T-helper 22 cell (primary cell): ENCODE results near the gene KCNJ6.
"Not testable (repeated sequence)": the region's sequence is repeated elsewhere in the genome, so short reads cannot be mapped to it uniquely, and the experiment has no call there.

Experiments
- DNase-seq: peaks from one replicate; pipeline ENCODE4 v3.0.0-alpha.2; 2020; ENCODE audit warnings: low read depth

KCNJ6 gene, protein sequence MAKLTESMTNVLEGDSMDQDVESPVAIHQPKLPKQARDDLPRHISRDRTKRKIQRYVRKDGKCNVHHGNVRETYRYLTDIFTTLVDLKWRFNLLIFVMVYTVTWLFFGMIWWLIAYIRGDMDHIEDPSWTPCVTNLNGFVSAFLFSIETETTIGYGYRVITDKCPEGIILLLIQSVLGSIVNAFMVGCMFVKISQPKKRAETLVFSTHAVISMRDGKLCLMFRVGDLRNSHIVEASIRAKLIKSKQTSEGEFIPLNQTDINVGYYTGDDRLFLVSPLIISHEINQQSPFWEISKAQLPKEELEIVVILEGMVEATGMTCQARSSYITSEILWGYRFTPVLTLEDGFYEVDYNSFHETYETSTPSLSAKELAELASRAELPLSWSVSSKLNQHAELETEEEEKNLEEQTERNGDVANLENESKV

DNA sequence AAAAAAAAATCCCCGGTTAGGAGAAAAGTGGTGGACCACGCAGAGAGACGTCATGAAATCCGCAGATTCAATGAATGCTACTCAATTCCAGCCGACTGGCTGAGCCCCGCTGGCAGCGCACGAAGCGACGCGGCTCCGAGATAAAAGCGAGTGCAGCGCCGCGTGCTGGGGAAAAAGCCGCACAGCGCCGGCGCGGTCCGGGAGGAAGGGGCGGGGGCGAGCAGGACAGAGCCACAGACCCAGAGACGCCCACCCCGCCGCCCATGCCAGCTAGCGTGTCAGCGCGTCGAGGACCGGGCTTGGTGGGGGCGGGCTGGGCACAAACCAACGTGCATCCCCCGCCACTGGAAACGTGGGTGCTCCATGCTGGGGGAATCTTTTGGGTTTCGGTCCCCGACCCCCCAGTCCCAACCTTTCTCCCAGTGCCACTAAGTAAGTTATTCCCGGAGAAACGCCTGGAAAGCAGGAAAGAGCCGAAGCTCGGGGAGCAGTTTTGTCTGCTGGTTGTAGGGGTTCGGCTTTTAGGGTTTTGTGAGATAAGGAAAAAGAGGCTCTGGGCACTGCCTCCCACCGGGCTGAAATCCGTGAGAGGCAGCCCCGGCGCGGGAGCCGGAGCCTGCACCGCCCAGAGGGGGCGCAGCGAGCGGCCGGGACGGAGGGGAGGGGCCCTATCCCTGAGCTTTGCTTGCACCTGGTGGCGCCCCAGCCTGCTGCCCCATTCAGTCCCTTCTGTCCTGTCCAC is at the start of gene KCNJ6:
TSS of gene KCNJ6 (minus strand) at position 148 of the 742 bp plus-strand sequence. CDS start 75,775 bp downstream, outside the sequence.
- no peak for DNase-seq

DNA sequence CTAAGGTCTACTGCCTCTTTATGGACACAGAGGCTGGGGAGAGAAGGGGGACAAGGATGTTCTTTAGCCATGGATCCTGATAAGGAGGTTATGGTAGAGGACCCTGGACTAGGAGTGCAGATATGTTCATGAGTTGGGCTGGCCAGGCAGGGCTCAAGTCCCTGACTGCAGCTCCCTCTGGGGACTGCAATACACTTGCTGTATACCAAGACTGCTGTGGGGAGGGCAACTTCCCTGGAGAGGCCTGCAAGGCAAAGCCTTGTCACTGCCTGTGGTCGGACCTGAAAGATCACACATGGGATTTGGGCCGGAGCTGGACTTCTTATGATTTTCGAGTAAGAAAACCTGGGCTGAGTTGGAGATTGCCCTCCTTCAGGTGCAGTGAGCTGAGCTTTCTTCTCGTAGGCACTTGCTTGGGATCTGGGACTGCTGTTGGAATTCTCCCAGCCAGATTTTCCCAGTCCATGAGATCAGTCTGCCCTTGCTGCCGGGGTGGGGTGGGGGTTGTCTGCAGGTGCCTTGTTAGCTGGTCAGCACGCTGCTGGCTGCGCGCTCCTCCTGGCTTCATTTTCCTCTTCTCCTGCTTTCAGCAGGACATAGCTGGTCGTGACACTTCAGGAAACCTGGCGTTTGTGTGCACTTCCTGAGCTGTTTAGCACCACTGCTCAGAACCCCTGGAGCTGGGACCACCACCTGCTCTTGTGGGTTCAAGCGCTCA is 49.0 kb upstream of the KCNJ6 start:
- DNase-seq = no peak

DNA sequence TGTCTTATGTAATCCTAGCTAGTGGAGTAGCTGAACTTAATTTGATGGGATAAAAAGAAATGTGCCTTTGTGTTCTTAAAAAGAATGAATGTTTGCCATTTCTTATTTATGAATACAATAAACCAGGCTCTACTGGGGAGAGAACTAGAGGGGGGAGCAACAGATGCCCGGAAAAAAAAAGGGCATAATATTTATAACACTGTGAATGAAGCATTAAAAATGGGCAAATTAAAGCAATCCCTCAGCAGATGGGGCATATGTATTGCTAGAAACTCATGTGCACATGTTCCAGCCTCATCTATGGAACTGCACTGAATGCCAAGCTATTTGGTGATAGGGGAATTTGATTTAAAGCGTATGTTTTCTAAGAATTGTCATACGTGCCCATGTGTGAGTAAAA is 42.3 kb upstream of the KCNJ6 start:
- no peak for DNase-seq

DNA sequence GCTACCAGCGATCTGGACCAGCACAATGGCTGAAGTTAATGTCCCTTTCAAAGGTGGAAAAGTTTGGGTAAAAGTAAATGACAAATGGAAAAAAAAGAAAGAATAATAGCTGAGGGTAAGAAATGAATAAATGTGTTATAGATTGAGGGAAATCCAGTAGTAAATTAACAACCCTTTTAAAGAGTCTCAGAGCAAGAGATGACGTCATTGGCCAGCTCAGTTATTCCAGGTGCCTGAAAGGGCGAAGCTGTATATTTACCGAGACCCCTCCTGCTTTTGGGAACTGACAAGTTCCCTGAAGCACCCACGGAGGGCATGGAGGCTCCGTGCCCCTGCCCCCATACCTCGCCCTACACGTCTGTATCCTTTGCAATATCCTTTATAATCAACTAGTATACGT is 40.5 kb upstream of the KCNJ6 start:
- no peak for DNase-seq

DNA sequence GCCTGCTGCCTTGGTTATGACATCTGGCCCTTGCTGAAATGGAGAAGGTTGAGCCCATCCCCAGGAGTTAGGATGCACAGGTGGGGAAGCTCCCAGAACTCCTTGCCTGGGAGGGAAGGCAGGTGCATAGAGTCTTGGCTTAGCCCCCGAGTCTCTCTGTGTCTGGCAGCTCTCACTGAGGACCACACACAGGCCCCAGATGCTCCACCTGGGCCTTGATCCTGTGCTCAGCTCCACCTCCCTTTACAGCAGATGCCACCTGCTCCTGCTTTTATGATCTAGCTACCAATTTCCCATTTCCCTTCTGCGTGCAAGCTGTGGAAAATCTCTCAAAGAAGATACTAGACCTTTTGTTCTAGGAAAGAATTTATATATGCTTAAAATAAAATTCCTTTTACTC is 28.8 kb upstream of the KCNJ6 start:
- DNase-seq = no peak

DNA sequence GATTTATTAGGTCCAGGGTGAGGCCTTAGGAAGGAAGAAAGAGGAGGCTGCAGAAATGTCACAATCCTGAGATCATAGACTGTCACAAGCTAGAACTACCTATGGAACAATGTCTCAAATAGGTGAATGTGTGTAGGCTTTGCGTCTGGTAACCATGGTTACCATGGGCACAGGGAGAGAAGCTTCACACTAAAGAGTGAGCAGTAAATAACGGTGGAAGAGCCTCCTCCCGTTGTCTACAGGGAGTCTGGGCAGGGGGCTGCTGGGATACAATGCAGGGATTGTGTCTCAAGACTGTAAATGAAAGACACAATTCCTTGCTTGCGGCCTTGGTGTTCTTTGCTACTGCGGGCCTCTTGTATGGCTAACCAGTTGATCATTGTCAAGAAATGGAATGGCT is 28.2 kb upstream of the KCNJ6 start:
- DNase-seq = no peak

DNA sequence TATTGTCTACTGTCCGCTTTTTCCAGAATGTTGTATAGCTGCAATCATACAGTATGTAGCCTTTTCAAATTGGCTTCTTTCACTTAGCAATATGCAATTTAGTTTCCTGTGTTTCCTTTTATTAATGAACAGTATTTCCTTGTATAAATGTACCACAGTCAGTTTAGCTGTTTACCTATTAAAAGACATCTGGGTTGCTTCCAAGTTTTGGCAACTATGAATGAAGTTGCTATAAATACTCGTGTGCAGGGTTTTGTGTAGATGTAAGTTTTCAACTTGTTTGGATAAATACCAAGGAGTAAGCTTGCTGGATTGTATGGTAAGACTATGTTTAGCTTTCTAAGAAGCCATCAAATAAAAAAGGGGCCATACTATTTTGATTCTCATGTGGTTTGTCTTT is 24.4 kb upstream of the KCNJ6 start:
- no peak for DNase-seq

DNA sequence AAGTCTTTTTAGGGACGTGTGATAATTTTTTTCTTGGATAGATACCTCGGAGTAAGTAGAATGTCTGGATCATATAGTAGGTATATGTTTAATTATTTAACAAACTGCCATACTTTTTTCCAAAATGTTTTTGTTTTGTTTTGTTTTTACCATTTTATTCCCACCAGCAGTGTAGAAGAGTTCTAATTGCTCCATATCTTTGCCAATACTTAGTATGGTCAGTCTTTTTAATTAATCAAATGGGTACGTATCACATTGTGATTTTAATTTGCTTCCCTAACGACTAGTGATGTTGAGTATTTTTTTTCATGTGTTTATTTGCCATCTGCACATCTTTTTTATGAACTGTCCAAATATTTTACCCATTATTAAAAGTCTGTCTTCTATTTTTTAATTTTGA is 23.6 kb upstream of the KCNJ6 start:
- DNase-seq = no peak

DNA sequence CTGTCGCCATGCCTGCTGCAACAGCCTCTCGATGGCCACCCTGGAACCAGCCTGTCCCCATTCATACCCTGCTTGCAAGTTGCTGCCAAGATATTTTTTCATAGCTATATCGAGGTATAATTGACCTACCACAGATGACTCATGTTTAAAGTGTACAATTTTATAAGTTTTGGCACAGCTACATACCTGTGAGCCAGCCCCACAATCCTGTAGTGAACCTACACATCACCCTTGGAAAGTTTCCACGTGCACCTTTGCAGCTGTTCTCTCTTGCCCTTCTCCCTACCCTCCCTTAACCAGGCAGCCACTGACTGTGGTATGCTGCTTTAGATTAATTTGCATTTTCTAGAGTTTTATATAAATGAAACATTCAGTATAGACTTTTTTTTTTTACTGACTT is 23.0 kb upstream of the KCNJ6 start:
- no peak for DNase-seq

DNA sequence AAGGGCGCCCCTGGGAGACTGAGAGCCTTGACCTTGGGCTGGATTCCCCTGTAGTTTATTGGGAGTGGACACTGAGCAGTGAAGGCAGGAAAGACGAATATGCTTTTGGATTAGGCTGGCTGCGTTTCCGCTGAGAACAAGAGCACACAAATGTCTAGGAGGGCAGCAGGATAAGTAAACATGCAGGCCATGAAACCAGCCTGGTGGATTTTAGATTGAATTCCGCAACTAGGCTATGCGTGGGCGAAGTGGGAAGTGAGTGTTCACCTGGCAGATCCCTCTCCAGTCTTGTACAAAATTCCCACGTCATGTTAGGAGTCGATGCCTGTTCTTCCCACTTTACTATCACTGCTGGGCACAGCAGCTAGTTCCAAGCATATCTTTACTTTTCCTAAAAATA is 21.4 kb upstream of the KCNJ6 start:
- DNase-seq = no peak

DNA sequence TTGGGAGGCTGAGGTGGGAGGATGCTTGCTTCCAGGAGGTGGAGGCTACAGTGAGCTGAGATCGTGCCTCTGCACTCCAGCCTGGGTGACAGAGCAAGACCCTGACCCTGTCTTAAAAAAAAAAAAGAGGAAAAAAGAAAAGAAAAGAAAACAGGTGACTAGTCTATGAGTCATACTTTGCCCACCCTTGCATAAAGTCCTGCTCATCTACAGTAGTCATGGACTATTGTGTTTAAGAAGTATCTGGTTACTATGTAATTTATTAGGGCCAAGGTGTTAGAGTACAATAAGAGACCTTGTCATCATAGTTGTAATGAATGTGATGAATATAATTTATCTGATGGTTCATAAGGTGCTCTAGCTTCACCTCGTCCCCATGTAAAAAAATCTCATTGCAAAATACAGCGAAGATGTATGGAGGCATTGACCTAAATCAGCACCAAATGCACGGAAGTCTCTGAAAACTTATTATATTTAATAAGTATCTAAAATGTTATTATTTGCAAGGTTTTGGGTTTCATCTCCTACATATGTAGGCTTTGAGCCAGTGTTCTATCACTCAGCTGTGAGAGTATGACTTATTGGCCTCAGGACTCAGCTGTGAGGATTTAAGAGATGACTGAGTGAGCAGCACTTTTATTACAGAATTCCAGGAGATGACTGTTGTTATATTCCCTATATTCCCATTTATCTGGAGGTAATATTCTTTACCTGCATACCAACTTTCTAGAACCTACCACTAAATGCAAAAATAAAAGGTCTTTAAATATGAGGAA is 19.9 kb upstream of the KCNJ6 start:
- DNase-seq = no peak

DNA sequence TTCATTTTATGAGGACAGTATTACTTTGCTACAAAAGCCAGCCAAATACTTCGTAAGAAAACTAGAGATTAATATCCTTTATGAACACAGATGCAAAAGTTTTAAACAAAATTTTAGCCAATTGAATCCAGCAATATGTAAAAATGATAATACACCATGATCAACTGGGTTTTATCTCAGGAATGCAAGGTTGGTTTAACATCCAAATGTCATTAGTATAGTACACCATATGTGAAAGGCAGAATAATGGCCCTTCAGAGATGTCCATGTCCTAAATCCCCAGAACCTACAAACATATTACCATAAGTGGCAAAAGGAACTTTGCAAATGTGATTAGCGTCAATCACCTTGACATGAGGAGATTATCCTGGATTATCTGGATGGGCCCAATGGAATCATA is 16.7 kb upstream of the KCNJ6 start:
- DNase-seq = no peak

DNA sequence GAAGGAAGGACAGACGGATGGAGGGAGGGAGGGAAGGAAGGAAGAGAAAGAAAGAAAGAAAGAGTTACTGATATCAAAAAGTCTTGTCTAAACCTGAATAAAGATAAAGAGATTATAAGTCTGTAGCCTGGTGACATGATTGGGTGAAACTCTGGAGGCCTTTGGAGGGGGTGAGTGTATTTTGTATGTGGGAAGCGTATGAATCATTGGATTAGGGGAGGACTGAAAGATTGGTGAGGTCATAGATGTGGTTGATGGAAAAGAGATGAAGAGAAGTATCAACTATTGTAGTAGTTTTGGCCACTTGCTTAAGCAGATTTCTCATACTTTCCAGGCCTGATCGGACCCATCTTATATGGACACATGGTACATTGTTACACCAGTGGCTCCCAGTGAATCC is 11.5 kb upstream of the KCNJ6 start:
- DNase-seq = no peak

DNA sequence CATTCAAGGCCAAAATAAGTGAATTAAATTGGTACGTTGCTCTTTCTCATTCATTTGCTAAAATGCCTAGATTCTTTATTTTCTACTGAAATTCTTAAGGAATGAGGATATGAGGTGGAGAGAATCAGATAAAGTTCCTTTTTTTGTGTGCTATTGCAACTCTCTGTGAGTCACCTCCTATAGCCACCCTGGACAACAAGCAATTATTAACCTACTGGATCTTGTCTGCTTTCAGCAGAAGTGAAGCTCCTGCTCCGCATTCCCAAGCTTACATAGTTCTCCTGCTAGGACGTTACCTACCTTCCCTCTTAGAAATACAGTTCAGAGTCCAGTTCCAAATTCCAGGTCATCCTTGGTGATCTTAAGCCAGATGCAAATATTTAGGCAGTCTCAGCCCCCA is 4.8 kb upstream of the KCNJ6 start:
- no peak for DNase-seq

DNA sequence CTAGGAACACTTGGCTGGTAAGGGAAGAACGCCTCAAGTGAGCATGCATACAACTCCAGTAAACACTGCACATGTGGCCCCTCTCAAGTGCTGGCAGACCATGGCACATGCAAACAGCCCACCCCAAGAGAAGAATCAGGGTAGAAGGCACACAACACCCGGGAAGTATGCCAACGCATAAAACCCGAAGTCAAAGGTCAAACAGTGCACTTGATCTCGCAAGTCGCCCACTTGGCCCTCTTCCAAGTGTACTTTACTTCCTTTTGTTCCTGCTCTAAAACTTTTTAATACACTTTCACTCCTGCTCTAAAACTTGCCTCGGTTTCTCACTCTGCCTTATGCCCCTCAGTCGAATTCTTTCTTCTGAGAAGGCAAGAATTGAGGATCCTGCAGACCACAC is 4.0 kb upstream of the KCNJ6 start:
- not testable (repeated sequence) for DNase-seq

DNA sequence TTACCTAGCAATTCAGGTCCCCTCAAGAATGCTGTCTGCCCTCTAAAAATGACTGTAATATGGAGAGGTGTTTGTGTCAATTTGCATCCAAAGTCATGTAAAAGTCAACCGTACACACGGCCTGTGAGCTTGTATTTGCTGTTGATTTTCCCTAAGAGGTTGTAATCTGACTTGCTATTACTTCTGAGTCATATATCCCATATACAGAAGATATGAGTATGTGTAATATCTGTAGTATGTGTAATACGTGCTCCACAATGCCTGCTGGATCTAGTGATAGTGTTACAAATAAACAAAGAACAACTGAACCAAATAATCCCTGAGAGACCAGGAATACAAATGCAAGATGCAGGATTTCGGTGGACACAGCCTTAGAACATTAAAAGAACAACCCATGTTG is 1.4 kb upstream of the KCNJ6 start:
- no peak for DNase-seq

DNA sequence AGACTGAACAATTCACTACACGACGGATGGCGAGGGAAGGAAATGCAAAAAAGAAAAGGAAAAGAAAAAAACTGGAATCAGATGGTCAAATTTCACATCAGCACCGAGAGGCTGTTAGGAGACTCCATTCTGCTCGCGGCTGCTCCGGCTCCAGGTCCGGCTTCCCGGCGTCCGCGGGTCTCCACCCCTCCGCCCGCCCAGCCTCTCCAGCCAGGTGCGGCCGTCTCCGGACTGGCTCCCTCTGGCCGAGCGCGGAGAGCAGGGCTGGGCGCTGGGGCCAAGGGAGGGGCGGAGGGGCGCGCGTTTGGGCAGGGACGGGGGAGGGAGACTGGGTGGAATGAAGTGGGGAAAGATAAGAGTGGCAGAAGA is 332 bp downstream of the KCNJ6 start:
- DNase-seq = no peak

DNA sequence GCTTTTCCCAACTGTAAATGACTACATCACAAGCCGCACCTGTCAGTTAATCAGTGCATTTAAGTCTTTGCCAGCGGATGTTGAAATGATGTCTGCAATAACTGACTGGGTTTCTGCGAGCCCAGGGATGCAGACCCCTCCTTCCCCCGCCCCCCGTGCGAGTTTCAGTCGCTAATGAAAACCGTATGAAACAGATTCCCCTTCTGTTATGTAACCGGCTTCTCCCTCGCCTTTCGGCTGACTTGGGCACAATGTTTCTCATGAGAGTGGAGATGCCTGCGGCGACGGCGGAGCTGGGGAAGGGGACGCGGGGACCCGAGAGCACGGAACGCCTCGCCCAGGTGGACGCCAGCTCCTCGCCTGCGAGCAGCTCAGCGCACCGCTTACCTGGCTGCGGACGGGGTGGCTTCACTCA is 753 bp downstream of the KCNJ6 start:
- DNase-seq = no peak

DNA sequence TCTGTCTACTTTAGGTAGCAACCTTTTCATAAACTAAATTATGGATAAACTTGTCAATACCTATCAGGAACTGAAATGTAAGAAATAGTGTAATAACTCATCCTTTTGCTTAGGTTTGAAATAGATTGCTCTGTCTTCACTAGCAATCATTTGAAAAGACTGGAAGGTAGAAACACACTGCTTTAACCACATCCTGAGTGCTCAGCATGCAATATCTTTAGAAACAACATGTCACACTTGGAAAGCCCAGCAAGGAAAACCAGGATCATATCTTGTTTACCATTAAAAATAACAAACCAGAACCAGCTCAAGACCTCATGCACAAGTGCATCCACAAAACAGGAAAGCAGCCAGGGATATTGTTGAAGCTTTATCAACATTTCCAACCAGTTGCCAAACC is 3.6 kb downstream of the KCNJ6 start:
- DNase-seq = no peak

DNA sequence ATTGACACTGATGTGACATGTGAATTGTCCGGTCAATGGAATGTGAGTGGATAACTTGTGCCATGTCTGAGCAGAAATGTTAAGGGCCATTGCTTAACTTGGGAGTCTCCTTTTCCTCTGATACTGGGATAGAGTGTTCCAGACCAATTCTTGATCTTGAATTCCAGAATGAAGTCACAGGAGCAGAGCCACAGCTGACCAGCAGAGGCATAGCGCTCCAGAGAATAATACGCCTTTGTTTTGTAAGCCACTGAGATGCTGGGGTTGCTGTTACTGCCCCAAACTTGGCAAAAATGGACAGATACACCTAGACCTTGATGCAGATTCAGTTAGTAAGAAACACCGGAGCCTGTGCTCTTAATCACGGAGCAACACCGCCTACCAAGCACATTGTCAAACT is 6.3 kb downstream of the KCNJ6 start:
- DNase-seq = no peak

DNA sequence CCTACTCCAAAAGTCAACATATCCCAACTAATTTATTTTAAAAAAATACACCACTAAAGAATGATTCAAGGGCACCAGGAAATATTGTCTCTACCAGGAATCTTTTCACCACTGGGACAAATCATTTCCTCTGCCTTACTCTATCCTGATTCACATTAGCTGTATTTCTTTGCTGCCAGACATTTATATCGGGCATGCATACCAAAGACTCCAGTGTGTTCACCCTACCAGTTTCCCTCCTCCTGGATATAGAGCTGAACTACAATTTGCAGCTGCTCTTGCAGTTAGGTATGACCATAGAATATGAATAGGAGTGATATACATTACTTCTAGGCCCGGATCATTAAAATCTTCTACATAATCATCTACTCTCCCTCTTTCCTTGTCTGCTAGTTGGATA is 7.6 kb downstream of the KCNJ6 start:
- no peak for DNase-seq

DNA sequence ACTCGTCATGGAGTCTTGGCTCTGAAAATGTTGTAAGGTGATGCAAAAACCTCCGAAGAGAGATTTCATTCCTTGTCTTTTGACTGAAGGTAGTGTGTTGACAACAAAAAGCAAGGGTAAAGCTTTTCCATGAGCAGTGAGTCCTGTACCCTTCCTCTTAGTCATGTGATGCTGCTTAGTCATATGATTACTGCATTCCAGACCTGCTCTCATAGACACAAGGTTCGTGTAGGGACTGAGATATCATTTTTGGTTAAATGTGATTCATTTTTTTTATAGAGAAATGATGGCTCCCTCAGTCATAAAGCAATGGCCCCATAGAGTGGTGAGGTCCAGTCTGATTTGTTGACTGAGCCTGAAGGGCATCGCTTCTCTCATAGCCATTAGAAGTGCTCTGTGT is 9.2 kb downstream of the KCNJ6 start:
- DNase-seq = no peak
